ENCODE data around the gene GPD1L.
"Not testable (repeated sequence)": the region's sequence is repeated elsewhere in the genome, so short reads cannot be mapped to it uniquely, and the experiment has no call there.

The GPD1L gene

GRCh38 chr3:32106132-32106928, at the start of gene GPD1L:
Gene GPD1L (plus strand): TSS chr3:32106620. CDS start chr3:32106712, 92 bp downstream.
- peak; percentile 90 for DNase-seq (ENCODE audit: low spot score)

- DNase-seq (ENCODE audit: low spot score) = not testable (repeated sequence)
Measured at GRCh38 chr3:32058465-32058864, 48.0 kb upstream of the GPD1L start.

GRCh38 chr3:32062950-32063582, 43.4 kb upstream of the GPD1L start:
- DNase-seq (ENCODE audit: low spot score) = no peak

- no peak for DNase-seq (ENCODE audit: low spot score)
Measured at GRCh38 chr3:32066686-32067085, 39.7 kb upstream of the GPD1L start.

- peak; percentile 1 for DNase-seq (ENCODE audit: low spot score)
Measured at GRCh38 chr3:32074194-32074593, 32.2 kb upstream of the GPD1L start.

- DNase-seq (ENCODE audit: low spot score) = no peak
Measured at GRCh38 chr3:32076566-32076965, 29.9 kb upstream of the GPD1L start.

GRCh38 chr3:32077260-32078084, 28.9 kb upstream of the GPD1L start:
- DNase-seq (ENCODE audit: low spot score) = no peak

- DNase-seq (ENCODE audit: low spot score) = no peak
Measured at GRCh38 chr3:32078085-32078634, 28.3 kb upstream of the GPD1L start.

- no peak for DNase-seq (ENCODE audit: low spot score)
Measured at GRCh38 chr3:32078864-32079263, 27.6 kb upstream of the GPD1L start.

- no peak for DNase-seq (ENCODE audit: low spot score)
Measured at GRCh38 chr3:32082721-32083120, 23.7 kb upstream of the GPD1L start.

- no peak for DNase-seq (ENCODE audit: low spot score)
Measured at GRCh38 chr3:32083702-32084270, 22.6 kb upstream of the GPD1L start.

GRCh38 chr3:32084870-32085269, 21.6 kb upstream of the GPD1L start:
- DNase-seq (ENCODE audit: low spot score) = no peak

- no peak for DNase-seq (ENCODE audit: low spot score)
Measured at GRCh38 chr3:32086464-32086863, 20.0 kb upstream of the GPD1L start.

- no peak for DNase-seq (ENCODE audit: low spot score)
Measured at GRCh38 chr3:32089476-32089875, 16.9 kb upstream of the GPD1L start.

GRCh38 chr3:32093204-32093603, 13.2 kb upstream of the GPD1L start:
- no peak for DNase-seq (ENCODE audit: low spot score)

GRCh38 chr3:32095431-32095830, 11.0 kb upstream of the GPD1L start:
- DNase-seq (ENCODE audit: low spot score) = no peak

- DNase-seq (ENCODE audit: low spot score) = no peak
Measured at GRCh38 chr3:32097768-32098167, 8.7 kb upstream of the GPD1L start.

GRCh38 chr3:32098528-32098927, 7.9 kb upstream of the GPD1L start:
- no peak for DNase-seq (ENCODE audit: low spot score)

GRCh38 chr3:32100465-32100864, 6.0 kb upstream of the GPD1L start:
- no peak for DNase-seq (ENCODE audit: low spot score)

- DNase-seq (ENCODE audit: low spot score) = no peak
Measured at GRCh38 chr3:32102289-32102688, 4.1 kb upstream of the GPD1L start.

- no peak for DNase-seq (ENCODE audit: low spot score)
Measured at GRCh38 chr3:32104492-32104891, 1.9 kb upstream of the GPD1L start.

All from hematopoietic multipotent progenitor cell treated with erythropoietin and hydrocortisone succinate and interleukin-3 and kit ligand, for 15 days (in vitro differentiated cells).